ENCODE measurements around the gene TMEM135.
"Not testable (repeated sequence)": the region's sequence is repeated elsewhere in the genome, so short reads cannot be mapped to it uniquely, and the experiment has no call there.

The TMEM135 gene

DNA sequence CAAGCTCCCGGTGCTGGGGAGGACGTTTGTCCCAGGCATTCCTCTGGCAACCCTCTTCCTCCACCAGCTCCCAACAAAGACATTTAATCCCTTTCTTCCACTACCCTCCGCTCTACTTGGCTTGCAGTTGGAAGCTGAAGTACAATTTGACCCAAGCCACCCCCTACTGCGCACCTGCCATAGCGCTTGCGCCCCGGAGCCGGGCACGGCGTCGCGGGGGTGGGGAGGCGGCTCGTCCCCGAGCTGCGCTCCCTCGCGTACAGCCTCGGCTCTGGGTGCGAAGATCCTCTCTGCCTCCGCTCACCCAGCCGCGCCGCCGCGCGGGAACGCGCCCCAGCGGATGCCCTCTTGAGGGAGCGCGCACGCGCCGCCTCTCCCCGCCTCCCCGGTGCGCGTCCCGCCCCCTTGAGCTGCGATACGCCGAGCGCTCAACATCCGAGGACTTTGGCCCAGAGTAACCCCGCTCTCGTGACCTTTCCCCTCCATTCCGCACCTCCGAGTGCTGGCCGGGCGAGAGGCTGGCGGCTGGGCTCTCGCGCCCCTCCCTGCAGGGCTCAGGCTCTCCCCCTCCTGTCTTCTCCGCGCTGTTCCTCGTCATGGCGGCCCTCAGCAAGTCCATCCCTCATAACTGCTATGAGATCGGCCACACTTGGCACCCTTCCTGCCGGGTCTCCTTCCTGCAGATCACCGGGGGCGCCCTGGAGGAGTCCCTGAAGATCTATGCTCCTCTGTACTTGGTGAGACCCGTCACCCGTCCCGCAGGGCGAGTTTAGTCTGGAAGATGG is at the start of gene TMEM135:
Gene TMEM135 (plus strand): TSS at position 485 of the 785 bp plus-strand sequence. CDS start 112 bp downstream, at position 597.
- FAIRE-seq: no peak

DNA sequence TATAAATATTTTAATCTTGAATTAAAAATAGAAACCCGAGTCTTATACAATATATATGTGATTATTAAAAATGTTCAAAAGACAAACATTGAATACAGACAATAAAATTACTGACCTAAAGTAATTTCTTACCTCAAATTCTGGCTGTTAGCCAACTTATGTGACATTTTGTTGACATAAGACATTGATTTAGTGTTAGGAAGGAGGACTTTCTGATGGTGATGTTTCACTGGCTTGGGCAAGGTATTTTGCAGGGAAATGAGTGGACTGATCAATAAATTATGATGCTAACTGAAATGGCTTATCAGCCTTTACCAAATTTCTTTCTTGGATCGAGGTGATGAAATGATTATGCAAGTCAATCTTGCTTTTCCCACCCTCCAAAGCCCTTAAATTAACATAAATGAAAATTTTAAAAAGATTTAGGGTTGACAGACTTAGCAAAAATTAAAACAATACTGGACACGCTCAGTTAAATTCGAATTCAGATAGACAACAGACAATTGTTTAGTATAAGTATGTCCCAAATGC is 49.3 kb upstream of the TMEM135 start:
- no peak for FAIRE-seq

DNA sequence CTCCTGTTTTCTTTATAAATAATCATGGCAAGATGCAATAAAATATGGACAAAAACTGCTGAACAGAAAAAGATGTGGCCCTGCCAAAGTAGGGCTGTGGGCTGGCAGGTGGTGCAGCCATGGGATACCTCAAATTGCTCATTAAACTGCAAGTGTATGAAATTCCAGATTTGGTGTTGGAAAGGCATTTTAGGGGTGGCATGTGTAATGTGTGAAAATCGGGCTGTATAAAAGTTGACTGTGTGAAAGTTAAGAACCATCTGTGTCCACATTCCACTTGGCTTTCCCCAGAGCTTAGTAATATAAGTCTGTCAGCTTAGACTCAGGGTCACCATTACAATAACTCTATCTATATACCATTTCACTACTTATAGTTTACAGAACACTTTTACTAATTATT is 47.7 kb upstream of the TMEM135 start:
- no peak for FAIRE-seq

DNA sequence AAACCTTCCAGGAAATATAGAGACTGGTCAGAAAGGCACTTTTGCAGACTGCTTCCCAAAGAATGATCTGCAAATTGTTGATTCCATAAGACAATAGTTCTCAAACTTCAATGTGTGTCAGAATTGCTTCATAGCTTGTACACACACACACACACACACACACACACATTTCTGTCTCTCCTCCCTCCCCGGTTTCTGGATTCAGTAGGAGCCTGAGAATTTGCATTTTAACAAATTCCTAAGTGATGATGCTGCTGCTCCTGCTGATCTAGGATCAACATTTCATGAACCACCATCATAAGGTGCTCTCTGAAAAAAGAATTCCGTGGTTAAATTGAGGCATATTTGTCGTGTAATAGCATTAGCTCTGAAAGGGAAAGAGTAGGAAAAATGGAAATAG is 47.2 kb upstream of the TMEM135 start:
- no peak for FAIRE-seq

DNA sequence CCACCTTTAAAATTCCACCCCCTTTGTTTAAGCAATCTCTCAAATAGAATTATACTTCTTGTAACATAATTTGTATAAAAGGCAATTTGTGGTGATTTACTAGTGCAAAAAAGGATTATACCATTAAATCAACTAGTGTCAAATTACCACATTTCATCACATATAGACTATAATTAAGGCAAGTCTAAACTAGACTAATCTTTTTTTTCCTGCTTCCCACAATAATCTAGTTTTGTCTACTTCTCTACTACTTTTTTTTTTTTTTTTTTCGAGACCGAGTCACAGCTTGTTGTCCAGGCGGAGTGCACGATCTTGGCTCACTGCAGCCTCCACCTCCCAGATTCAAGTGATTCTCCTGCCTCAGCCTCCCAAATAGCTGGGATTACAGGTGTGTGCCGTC is 46.4 kb upstream of the TMEM135 start:
- FAIRE-seq: no peak

DNA sequence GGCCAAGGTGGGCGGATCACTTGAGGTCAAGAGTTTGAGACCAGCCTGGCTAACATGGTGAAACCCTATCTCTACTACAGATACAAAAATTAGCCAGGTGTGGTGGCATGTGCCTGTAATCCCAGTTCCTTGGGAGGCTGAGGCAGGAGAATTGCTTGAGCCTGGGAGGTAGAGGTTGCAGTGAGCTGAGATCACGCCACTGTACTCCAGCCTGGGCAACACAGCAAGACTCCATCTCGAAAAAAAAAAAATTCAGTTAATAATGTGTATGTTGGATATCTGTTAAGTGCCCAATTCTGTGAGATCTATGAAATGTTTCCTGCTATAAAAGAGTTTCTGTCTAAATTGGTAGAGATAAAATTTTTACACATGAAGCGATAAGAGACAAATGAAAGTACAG is 45.4 kb upstream of the TMEM135 start:
- not testable (repeated sequence) for FAIRE-seq

DNA sequence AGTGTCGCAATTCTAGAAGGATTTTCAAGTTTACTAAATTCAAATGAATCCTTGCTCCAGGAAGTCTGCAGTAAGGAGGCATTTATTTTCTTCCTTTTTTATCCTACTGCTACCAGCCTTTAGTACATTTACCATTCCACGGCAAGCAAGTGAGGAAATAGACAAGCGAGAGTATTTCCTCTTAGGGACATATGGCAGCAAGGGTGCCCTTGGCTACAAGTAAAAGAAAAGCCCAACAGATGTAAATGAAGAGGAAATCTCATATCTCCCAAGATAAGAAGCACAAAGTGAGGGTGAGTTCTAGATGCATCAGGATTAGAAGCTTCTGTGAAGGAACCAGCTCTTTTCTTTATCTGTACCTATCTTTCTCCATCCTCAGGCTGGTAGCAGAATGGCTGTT is 44.7 kb upstream of the TMEM135 start:
- FAIRE-seq: no peak

DNA sequence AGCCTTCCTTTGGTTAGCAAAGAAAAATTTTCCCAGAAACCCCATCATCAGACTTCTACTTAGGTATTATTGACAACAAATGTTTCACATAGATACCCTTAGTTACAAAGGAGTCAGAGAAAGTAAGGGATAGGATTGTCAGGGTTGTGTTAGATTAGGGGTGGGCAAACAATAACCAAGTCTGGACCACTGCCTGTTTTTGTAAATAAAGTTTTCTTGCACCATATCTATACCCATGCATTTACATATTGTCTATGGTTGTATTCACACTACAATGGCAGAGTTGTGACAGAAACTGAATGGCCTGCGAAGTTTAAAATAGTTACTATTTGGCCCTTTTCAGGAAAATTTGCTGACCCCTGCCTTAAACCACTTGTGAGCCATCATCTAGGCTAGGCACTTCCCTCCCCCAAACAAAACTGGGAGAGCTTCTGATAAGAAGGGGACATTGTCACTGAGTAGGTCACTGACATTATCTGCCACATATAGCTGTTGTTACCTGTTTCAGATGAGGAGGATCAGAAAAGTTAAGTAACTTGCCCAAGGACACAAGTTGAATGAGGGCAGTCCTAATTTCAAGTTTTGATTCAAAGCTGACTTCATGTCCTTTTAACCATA is 40.7 kb upstream of the TMEM135 start:
- FAIRE-seq: no peak

DNA sequence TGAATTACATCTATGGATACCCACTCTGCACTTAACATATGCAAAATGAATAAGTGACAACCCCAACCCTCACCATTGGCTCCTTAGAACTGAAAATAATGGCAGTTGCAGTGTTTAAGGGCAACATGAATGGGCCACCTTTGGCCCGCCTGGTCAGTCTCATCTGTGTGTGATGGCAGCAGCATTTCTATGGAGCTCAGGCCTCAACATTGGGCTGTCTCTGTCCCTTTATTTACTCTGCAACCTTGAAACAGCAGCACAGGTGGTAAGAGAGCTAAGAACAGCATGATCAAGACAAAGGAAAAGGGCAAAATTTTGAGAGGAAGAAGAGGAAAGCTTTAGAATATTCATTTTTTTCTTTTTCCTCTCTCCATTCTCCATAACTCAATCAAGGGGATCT is 38.3 kb upstream of the TMEM135 start:
- no peak for FAIRE-seq

DNA sequence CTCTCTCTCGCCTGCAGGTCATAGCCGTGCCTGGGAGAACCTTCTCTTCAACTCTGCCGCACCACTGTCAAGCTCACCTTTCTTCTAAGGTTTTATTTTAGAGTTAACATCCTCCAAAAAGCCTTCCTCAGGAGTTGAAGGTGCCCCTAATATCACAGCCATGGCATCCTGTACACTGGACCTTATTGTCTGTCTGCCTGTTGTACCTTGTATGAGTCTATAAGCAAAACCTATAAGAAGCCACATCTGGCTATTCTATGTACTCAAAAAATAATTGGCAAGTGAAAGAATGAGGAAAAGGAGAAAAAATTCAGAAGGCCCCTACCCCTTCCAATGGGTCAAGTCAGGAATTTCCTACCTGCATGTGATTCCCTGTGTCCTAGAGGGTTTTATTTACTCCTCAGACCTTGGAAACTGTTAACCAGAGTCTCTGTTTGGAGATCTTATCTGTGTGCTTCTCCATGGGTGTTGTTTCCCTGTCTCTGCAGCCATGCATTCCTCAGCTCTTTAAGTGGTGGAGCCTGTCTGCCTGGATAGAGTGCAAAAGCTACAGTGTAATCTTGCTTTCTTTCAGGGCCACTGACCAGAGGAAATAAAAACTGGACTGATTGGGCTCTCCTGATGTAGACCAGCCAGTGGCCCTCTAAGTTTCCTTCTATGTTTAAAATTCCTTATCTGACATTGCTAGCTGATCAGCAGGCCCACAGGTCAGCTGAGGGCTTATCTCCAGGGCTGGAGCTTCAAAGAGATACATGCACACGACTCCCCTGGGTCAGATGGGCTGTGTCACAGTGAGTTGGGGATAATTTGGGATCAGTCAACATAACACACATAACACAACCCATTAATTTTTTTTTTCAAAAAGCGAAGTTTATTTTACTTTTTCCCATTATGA is 37.6 kb upstream of the TMEM135 start:
- no peak for FAIRE-seq

DNA sequence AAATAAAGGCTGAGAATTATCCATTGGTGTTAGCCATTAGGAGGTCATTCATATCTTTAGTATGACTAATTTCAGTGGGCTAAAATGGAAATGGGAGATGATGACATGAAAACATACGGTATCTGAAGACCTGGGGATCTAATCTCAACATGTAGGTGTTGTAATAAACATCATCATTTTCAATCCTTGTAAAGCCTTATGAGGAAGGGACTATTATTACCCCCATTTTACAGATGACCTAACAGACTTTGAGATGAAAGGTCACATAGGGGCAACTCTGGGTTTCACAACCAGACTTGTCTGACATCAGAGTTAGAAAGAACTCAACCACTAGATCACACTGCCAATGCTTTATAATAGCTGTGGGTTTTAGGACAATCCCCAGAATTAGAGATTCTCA is 34.8 kb upstream of the TMEM135 start:
- no peak for FAIRE-seq

DNA sequence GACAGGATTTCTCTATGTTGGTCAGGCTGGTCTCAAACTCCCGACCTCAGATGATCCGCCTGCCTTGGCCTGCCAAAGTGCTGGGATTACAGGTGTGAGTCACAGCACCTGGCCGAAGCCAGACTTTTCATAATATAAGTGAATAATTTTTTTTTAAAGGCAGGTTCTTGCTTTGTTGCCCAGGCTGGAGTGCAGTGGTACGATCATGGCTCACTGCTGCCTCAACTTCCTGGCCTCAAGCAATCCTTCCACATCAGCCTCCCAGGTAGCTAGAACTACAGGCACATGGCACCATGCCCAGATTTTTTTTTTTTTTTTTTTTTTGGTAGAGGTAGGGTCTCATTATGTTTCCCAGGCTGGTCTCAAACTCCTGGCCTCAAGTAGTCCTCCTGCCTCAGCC is 33.5 kb upstream of the TMEM135 start:
- FAIRE-seq: not testable (repeated sequence)

DNA sequence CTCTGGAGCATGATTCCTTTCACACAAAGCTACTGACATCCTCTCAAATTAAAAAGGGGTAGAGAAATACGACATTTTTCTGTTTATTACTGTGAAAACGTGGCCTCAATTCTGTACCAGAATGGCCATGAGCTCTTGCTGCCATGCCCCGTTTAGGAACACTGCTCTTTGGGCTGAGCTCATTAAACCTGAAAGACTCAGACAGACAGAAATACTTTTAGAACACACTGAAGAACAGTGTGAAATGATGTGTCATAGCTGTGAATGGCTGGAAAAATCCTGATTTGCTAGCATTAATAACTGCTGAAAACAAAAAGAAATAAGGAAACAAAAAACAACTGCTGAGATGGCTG is 32.2 kb upstream of the TMEM135 start:
- FAIRE-seq: no peak

DNA sequence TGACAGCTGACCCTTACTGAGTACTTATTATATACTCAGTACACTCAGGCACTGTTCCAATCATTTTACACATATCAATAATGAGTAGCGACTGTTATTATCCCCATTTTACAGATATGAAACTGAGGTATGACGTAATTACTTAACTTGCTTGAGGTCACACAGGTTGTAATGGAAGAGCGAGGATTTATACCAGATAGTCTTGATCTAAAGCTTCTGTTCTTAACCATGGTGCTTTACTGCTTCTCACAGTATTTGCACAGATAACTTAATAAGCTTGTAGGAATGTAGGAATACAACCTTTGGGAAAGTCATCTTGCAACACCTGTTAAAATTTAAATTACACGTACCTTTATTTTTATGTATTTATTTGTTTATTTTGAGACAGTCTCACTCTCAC is 31.7 kb upstream of the TMEM135 start:
- FAIRE-seq: no peak

DNA sequence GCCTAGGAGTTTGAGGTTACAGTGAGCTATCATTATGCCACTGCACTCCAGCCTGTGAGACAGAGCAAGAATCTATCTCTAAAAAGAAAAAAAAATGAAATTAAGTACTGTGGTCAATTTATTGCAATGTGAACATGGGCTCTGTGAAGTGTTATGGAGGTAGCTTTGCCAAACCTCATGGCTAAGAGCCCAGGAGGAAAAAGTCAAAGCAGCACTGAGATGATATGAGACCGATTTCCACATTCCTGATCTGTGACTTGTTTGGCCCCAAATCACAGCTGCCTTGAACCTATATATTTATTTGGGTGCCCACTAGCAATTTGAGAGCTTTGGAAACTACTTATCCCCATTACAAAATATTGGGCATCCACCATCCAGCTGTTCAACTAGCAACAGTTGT is 29.8 kb upstream of the TMEM135 start:
- FAIRE-seq: no peak

DNA sequence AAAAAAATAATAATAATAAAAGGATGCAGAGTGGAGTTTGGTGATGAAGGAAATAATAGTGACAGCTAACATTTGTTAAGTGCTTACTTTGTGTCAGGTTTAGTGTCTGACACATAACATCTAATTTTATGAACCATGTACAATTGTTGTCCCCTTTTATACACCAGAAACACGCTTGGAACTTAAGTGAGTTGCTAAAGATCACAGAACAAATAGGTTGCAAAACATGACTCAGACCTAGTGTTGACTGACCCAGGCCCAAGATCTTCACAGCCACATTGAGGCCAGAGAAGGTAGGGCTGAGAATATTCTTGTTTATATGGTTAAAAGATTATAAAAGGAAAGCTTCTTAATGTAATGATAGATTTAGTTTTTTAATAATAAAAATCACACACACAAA is 25.6 kb upstream of the TMEM135 start:
- no peak for FAIRE-seq

DNA sequence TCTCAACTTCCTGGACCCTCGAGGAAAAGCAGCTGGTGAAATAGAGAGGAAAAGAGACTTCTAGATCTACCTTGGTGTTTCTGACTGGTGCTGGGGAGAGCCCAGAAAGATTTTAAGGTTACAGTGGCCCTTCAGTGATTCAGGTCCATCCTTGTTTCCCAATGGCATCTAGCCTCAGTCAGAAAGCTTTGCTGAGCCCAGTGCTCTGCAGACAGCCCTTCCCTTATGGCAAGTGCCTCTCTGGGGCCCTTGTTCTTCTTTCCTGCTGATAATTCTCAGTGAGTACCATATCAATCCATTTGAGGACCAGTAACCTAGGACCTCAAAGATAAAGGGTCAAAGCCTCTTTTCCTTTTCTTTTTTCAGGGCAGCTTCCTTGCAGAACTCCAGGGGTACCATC is 25.1 kb upstream of the TMEM135 start:
- no peak for FAIRE-seq

DNA sequence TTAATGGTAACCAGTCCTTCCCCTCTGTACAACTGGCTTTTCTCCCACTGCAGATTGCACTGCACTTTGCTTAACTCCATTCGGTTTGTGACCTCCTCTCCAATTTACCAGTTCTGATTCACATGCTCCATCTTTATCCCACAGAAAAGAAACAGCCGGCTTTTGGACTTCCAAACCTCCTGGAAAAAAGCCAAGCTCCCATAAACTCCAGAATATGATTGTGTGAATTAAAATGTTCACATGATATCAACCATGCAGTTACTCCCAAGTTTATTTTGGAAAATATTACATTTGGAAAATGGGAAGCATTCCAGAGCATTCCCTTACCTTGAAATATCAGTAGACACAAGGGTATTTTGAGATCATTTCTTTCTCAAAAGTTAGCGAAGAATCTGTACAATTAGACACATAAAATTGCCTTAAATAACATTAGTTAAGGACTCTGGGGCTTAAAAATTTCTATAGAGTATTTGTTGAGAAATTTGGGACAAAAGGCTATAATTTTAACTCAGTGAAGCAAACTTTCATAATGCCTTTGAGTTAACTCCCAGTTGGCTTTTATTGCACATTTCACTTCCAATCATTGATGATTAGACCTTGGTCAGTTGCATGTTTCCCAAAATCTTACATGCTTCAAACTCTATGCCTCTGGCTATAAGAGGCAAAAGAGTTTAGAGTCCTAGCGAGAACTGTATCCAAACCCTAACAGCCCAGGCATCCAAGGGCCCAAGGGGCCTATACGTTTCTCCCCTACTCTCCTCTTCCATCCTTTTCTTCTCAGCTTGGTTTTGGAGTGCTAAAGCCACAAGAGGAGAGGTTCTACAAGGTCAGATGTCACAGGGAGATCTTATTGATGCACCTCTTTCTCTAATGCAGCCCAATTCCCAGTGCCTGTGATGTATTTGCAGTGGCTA is 23.6 kb upstream of the TMEM135 start:
- no peak for FAIRE-seq

DNA sequence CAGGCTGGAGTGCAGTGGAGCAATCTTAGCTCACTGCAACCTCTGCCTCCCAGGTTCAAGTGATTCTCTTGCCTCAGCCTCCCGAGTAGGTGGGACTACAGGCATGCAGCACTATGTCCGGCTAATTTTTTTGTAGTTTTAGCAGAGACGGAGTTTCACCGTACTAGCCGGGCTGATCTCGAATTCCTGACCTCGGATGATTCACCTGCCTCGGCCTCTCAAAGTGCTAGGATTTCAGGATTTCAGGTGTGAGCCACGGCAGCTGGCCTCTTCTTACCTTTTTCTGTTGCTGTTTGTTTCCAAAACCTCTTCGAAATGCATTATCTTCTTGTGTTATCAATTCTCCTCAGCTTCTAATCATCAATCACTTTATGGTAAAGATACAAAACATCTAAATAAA is 22.1 kb upstream of the TMEM135 start:
- no peak for FAIRE-seq

DNA sequence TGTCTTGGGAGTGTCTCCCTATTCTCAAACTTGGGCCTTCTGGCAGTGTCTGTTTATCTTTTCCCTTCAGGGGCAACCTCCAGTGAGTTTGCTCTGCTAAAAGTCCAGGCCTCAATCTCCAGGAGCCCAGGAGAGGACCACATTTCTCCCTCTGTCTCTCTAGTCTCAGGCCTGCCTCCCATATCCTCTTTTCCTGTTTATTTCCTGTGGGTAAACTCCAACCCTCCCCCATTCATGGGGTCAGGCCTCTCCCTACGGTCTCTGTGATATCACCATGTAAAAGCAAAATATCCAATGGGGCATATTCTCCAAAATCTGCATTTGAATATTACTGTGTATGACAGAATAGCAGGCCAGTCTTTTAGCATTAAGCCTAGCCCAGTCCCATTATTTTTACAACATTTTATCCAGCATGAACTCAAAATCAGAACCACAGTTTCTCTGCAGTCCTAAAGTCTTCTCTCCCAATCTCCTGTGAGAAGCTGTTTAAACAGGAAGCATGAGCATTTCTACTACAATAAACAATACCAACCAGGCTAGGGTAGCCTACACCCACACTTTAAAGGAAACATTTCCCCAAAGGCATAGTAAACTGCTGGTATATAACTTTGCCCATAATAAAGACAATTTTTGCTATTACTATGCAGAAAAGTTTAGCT is 18.0 kb upstream of the TMEM135 start:
- no peak for FAIRE-seq

DNA sequence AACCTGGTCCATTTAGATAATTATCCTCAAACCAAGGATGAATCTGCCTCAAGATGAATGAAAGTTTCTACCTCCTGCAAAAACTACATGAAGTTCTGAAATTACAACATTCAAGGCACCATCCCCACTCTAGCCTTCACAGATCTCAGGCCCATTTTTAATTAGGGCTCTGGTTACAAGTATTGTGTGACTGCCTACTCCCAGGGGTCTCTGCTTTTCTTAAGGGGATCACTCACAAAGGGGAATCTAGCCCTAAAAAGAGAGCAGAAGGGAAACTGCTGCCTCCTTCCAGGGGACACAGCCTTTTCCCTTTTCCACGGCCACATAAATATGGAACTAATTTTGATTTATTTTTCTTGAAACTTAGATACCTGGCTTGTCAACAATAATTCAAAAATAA is 17.4 kb upstream of the TMEM135 start:
- FAIRE-seq: no peak
